ENCODE results near the gene TMEM81.

TMEM81 gene

DNA sequence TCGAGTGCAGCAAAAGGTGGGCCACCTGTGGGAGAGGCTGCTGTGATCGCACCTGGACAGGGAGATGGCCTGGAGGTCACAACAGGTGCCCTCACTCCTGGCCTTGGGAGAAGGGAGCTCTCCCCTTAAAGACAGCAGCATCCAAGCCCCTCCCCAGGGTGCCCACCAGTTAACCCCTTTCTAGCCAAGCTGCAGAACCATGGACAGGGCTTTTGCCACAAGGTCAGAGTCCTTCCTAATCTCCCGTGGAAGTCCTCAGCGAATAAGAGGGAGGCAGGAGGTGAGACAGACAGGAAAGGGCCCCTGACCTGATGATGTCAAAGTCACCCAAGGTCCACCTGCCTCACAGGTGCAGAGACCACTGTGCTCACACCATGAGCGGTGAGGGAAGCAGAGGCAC is 39.5 kb downstream of the TMEM81 start:
- TF ChIP-seq, protein P1, sequence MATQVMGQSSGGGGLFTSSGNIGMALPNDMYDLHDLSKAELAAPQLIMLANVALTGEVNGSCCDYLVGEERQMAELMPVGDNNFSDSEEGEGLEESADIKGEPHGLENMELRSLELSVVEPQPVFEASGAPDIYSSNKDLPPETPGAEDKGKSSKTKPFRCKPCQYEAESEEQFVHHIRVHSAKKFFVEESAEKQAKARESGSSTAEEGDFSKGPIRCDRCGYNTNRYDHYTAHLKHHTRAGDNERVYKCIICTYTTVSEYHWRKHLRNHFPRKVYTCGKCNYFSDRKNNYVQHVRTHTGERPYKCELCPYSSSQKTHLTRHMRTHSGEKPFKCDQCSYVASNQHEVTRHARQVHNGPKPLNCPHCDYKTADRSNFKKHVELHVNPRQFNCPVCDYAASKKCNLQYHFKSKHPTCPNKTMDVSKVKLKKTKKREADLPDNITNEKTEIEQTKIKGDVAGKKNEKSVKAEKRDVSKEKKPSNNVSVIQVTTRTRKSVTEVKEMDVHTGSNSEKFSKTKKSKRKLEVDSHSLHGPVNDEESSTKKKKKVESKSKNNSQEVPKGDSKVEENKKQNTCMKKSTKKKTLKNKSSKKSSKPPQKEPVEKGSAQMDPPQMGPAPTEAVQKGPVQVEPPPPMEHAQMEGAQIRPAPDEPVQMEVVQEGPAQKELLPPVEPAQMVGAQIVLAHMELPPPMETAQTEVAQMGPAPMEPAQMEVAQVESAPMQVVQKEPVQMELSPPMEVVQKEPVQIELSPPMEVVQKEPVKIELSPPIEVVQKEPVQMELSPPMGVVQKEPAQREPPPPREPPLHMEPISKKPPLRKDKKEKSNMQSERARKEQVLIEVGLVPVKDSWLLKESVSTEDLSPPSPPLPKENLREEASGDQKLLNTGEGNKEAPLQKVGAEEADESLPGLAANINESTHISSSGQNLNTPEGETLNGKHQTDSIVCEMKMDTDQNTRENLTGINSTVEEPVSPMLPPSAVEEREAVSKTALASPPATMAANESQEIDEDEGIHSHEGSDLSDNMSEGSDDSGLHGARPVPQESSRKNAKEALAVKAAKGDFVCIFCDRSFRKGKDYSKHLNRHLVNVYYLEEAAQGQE (IDR thresholded peaks at IDR 0.05; ENCODE audit: low read depth) = peak; percentile 78
- TF ChIP-seq CREB1 (IDR thresholded peaks at IDR 0.05; ENCODE audit: low read depth) = no peak
- TF ChIP-seq EGR1 (IDR thresholded peaks at IDR 0.05) = no peak
- TF ChIP-seq CEBPB (IDR thresholded peaks at IDR 0.05) = no peak
- TF ChIP-seq TAF1 (IDR thresholded peaks at IDR 0.05; ENCODE audit: low read depth) = no peak

DNA sequence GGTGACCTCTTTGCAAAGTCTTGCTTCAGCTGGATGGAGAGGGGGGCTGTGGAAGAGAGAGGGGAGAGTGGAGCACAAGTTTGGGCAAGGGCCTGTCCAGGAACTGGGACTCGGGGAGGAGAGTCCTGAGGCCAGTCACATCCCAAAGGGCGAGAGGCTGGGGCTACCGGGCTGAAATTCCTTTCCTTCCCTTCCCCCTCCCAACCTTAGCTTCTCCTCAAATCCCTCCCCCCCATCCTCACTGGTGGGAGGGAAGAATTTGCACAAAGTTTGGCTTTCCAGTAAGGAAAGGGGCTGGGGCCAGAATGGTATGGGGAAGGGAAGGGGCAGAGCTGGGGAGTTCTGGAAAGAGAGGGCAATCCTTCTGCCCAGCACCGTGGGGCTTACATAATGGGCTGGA is 40.4 kb downstream of the TMEM81 start:
- TF ChIP-seq YY1 (IDR thresholded peaks at IDR 0.05; ENCODE audit: low read depth) = no peak
- TF ChIP-seq EGR1 (IDR thresholded peaks at IDR 0.05) = no peak
- TF ChIP-seq EP300 (IDR thresholded peaks at IDR 0.05; ENCODE audit: borderline replicate concordance) = no peak
- TF ChIP-seq TCF12 (IDR thresholded peaks at IDR 0.05; ENCODE audit: low read depth) = no peak
- TF ChIP-seq TEAD4 (IDR thresholded peaks at IDR 0.05) = no peak
- TF ChIP-seq, protein P2, sequence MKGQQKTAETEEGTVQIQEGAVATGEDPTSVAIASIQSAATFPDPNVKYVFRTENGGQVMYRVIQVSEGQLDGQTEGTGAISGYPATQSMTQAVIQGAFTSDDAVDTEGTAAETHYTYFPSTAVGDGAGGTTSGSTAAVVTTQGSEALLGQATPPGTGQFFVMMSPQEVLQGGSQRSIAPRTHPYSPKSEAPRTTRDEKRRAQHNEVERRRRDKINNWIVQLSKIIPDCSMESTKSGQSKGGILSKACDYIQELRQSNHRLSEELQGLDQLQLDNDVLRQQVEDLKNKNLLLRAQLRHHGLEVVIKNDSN (IDR thresholded peaks at IDR 0.05) = no peak
- no peak for TF ChIP-seq TAF1 (IDR thresholded peaks at IDR 0.05; ENCODE audit: low read depth)
- no peak for TF ChIP-seq CEBPB (IDR thresholded peaks at IDR 0.05)
- TF ChIP-seq, protein P3, sequence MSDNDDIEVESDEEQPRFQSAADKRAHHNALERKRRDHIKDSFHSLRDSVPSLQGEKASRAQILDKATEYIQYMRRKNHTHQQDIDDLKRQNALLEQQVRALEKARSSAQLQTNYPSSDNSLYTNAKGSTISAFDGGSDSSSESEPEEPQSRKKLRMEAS (IDR thresholded peaks at IDR 0.05) = no peak
- TF ChIP-seq RAD21 (IDR thresholded peaks at IDR 0.05; ENCODE audit: low read depth) = no peak
- TF ChIP-seq FOXM1 (IDR thresholded peaks at IDR 0.05; ENCODE audit: borderline replicate concordance, low read depth) = no peak
- no peak for TF ChIP-seq NFIC (IDR thresholded peaks at IDR 0.05)
- TF ChIP-seq CREB1 (IDR thresholded peaks at IDR 0.05; ENCODE audit: low read depth) = no peak
- TF ChIP-seq ZBTB7A (IDR thresholded peaks at IDR 0.05; ENCODE audit: low read depth) = no peak
- TF ChIP-seq, protein P1 (IDR thresholded peaks at IDR 0.05; ENCODE audit: low read depth) = no peak

DNA sequence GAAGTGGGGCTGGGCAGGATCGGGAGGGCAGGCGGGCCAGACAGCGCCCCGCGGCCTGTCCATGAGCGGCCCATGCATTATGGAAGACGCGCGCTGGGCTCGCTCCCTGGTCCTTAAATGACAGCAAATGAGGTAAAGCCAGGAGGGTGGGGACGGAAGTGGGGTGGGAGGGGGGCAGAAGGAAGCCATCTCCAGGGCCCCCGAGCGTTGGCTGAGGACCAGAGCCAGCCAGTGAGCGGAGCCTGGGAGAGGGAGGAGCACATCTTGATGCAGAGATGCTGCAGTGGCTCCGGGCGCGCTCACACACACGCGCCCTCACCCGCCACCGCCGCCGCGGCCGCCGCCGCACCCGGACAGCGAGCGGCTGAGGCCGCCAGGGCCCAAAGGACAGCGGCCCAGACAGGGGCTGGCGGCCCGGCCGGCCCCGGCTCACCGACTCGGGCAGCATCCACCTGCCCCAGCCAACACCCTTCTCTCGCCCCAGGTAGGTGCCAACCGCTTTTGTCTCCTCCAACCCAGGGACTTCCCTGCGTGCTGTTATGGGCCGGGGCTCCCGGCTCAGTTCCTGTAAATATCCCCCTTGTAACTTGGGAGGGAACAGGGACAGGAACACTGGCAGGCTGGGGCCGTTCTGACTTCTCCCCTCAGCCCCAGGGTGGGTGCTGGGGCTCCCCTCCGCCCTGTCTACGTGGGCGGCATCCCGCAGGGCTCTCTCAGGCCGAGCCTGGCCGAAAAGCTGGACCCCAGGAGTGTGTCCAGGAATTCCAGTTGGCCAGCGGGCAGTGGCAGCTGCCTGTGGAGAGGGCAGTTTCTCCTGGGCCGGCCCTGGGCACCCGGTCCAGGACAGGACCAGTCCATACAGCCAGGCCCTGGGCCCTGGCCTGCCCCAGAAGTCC is 41.1 kb downstream of the TMEM81 start, which contains the start of gene CNTN2:
CNTN2 (plus strand) TSS at position 302 of the 896 bp plus-strand sequence. CDS start 9,974 bp downstream, outside the sequence.
- TF ChIP-seq EGR1 (IDR thresholded peaks at IDR 0.05) (no peak), RAD21 (IDR thresholded peaks at IDR 0.05; ENCODE audit: low read depth) (no peak), FOXM1 (IDR thresholded peaks at IDR 0.05; ENCODE audit: borderline replicate concordance, low read depth) (no peak), TEAD4 (IDR thresholded peaks at IDR 0.05) (no peak), EP300 (IDR thresholded peaks at IDR 0.05; ENCODE audit: borderline replicate concordance) (no peak), YY1 (IDR thresholded peaks at IDR 0.05; ENCODE audit: low read depth) (no peak), TAF1 (IDR thresholded peaks at IDR 0.05; ENCODE audit: low read depth) (no peak), NFIC (IDR thresholded peaks at IDR 0.05) (no peak), CREB1 (IDR thresholded peaks at IDR 0.05; ENCODE audit: low read depth) (no peak), ZBTB7A (IDR thresholded peaks at IDR 0.05; ENCODE audit: low read depth) (no peak), CEBPB (IDR thresholded peaks at IDR 0.05) (no peak)
- TF ChIP-seq, protein P1 (IDR thresholded peaks at IDR 0.05; ENCODE audit: low read depth) = no peak
- TF ChIP-seq, protein P2 (IDR thresholded peaks at IDR 0.05) = no peak
- TF ChIP-seq, protein P3 (IDR thresholded peaks at IDR 0.05) = no peak
